Measurements from ENCODE around the gene RWDD1.

RWDD1 gene

DNA sequence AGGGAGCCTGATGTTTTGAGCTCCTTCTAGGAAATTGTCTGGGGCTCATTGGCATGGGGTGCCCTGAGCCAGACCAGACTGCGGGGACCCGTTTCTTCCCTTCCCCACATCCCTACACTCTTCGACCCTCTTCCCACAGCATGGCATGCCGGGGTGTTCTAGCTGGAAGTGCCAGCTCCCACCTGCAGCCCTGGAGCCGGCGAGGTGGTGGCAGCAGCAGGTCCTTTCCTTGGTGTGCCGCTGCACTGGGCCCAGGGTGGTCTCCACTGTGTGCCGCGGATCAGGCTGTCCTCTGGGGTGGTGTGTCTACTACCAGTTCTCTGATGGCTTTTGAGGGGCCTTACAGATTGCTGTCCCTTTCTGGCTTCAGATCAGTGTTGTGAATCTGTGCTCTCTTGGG, 7.5 kb upstream of the RWDD1 start:
- DNase-seq (ENCODE audit: low read depth) = no peak
- TF ChIP-seq, protein P1, sequence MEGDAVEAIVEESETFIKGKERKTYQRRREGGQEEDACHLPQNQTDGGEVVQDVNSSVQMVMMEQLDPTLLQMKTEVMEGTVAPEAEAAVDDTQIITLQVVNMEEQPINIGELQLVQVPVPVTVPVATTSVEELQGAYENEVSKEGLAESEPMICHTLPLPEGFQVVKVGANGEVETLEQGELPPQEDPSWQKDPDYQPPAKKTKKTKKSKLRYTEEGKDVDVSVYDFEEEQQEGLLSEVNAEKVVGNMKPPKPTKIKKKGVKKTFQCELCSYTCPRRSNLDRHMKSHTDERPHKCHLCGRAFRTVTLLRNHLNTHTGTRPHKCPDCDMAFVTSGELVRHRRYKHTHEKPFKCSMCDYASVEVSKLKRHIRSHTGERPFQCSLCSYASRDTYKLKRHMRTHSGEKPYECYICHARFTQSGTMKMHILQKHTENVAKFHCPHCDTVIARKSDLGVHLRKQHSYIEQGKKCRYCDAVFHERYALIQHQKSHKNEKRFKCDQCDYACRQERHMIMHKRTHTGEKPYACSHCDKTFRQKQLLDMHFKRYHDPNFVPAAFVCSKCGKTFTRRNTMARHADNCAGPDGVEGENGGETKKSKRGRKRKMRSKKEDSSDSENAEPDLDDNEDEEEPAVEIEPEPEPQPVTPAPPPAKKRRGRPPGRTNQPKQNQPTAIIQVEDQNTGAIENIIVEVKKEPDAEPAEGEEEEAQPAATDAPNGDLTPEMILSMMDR (conservative IDR thresholded peaks at IDR 0.05; ENCODE audit: control insufficient read depth, insufficient read depth, low read depth, low read length) = no peak
- H3K4me3 ChIP-seq (ENCODE audit: control insufficient read depth, low read depth, low read length) = no peak overlapping the region

DNA sequence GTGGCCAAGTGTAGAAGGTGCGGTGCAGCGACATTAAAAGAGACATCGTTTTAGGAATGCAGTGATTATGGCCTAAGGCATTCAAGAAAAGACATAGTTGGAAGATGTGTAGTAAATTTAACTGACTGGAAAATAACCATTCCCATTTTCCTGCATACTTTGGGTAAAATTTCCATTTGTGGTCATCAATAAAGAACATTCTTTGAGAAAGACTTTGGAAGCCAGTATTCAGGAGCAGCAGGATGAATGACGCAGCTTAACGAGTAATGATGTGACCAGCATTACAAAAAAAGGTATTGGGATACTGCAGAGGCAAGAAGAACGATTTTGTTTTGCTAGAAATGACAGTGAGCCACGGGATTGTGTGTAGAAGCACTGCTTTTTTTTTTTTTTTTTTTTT, 7.0 kb upstream of the RWDD1 start:
- TF ChIP-seq, protein P1 (conservative IDR thresholded peaks at IDR 0.05; ENCODE audit: control insufficient read depth, insufficient read depth, low read depth, low read length) = no peak
- no peak for DNase-seq (ENCODE audit: low read depth)
- no peak overlapping the region for H3K4me3 ChIP-seq (ENCODE audit: control insufficient read depth, low read depth, low read length)

DNA sequence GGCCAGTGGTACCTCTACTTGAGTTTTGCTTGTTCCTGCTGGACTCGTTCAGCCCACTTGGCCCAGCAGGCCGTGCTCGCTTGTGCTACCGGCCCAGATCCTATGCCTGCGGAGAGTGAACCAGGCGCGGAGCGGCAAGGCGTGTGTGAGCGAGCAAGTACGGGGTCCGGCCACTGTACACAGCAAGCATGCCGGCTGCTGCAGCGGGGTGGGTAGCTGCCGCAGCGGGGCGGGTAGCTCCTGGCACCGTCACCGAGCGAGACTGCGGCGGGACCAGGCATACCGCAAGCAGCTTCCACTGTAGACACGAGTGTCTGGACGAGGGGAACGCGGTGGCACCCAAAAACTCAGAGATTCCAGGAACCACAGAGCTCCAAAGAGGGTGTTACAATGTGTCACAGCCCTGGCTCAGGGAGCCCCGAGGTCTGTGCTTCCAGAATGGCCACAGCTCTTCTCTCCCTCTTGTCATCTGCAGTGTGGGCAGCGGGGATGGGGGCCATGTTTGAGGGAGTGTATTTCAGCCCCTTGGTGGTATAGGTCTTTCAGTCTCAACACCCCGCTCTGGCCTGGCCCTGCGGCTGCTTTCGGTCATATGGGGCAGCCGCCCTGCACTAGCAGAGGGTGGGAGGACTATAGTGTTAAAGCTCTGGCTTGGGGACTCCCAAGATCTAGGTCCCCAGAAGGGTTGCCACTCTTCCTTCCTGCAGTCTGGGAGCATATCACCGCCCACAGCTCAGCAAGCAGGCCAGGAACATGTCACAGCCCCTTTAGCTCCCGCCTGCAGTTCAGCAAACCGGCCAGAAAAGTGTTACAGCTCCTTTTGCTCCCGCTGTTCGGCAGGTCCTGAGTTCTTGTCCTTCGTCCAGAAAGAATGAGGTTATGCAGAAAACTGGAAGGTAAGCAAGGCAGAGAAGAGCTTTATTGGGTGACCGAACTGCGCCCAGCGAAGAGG, 6.1 kb upstream of the RWDD1 start:
- H3K4me3 ChIP-seq (ENCODE audit: control insufficient read depth, low read depth, low read length) = peak overlapping the region; percentile 19
- DNase-seq (ENCODE audit: low read depth) = no peak
- TF ChIP-seq, protein P1 (conservative IDR thresholded peaks at IDR 0.05; ENCODE audit: control insufficient read depth, insufficient read depth, low read depth, low read length) = no peak

DNA sequence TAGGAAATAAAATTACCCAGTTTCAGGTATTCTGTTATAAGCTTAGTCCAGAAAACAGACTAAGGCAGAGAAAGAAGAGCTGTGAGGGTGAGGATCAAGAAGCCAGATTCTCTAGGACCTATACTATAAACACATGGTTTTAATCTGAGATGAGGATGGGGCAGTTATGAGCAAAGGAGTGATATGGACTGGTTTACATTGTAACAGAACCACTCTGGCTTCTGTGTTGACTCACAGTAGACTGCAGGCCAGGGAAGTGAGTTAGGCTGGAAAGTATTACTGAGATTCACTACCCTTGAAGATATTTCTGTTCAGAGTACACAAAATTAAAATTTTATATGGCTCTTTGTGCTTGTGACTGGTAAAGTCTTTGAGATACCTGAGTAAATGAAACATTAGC, 3.2 kb upstream of the RWDD1 start:
- no peak overlapping the region for H3K4me3 ChIP-seq (ENCODE audit: control insufficient read depth, low read depth, low read length)
- peak; percentile 61 for DNase-seq (ENCODE audit: low read depth)
- TF ChIP-seq, protein P1 (conservative IDR thresholded peaks at IDR 0.05; ENCODE audit: control insufficient read depth, insufficient read depth, low read depth, low read length) = no peak

DNA sequence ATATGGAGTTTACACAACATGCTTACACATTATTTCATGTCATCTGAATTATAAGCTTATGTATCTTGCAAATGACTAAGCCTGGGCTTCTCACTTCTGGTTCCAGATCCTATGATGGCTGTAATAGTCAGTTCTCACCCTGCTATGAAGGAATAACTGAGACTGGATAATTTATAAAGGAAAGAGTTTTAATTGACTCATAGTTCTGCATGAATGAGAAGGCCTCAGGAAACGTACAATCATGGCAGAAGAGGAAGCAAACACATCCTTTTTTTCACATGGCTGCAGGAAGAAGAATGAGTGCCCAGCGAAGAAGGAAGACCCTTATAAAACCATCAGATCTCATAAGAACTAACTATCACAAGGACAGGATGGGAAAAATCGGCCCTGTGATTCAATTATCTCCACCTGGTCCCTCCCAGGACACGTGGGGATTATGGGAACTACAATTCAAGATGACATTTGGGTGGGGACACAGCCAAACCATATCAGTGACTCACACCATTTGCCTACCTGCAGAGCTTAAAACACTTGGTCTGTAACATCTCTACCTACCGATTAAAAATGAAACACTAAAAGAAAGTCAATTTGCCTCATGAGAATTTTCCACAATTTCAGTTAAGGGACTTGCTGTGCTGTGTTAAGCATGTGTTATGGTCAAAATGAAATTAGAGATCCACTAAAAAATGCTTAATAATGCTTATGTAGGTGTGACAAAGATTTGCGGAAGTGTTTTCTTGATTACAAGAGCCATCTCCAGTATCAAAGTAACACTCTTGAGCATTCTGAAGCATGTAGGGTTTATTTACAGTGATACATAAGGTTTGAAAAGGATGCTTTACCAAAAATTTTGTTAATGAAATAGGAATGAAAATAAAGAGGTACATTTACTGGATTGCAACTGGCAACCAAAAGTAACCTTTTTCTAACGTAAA, 2.2 kb upstream of the RWDD1 start:
- no peak for DNase-seq (ENCODE audit: low read depth)
- TF ChIP-seq, protein P1 (conservative IDR thresholded peaks at IDR 0.05; ENCODE audit: control insufficient read depth, insufficient read depth, low read depth, low read length) = no peak
- H3K4me3 ChIP-seq (ENCODE audit: control insufficient read depth, low read depth, low read length) = no peak overlapping the region

DNA sequence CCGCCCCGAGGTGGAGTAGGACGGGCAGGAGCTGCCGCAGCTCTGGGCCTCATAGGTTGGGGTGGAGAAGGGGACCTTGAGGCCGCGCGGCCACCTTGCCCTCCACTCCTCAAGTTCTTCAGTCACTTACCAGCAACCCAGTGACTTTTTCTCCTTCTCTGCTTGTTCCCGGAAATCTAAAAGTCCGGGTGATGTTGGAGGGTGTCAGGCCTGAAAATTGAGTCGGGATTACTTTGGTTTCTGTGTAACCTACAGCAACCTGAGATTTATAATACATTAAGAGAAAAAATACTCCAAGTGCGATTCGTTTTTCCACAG, 338 bp downstream of the RWDD1 start:
- H3K4me3 ChIP-seq (ENCODE audit: control insufficient read depth, low read depth, low read length) = peak overlapping the region; percentile 98
- no peak for DNase-seq (ENCODE audit: low read depth)
- TF ChIP-seq, protein P1 (conservative IDR thresholded peaks at IDR 0.05; ENCODE audit: control insufficient read depth, insufficient read depth, low read depth, low read length) = no peak

All from fibroblast of mammary gland (primary cell).